GM18858 (cell line): Measurements from ENCODE around the gene HS2ST1.
A peak's percentile ranks its signal among the peaks of the same experiment; 100 is the strongest.

Experiments
- ATAC-seq: cut with Tn5 transposase; IDR thresholded peaks from one replicate; pipeline ENCODE4 v1.9.1; 2021; ENCODE audit not compliant: unreplicated experiment

HS2ST1 gene

DNA sequence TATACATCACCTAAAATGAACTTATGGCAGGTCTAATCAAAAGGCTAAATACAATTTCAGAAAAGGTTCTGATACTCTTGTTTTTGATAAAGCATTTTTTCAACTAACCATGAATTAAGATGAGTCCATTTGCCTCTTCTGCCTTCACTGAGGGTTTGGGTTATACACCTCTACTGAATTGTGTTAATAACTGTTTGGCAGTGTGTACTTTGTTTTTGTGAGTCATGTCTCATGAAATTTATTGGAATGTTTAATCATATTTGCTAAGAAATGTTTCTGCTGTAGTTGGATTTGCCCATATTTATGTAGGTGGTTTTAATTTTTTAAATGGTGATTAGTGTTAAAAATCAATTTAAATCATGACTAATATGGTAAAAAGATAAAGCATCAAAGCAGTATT is 190.5 kb downstream of the HS2ST1 start:
- no peak for ATAC-seq

DNA sequence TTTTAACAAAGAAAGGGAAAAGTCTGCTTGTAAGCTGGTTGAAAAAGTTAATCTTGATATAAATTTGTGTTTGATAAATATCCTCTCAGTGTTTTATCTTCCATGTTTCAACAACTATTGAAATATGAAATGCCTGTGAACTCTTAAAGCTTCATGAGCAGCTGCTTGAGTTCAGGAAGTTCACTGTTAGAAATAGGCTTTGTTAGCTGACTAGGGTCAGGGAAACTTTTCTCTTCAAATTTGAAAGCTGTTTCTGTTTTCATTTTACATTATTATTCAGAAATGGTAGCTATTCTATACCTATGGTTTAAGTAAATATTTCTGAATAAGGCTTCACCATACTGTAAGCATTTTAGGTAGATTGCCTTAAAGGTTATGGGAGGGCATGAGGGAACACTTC is 191.7 kb downstream of the HS2ST1 start:
- no peak for ATAC-seq

GRCh38 chr1:87106867-87107266 is 192.4 kb downstream of the HS2ST1 start:
- ATAC-seq, result no peak

- ATAC-seq, result no peak
These were observed 193.8 kb downstream of the HS2ST1 start for GRCh38 chr1:87108228-87108627.

GRCh38 chr1:87108814-87109411 is 194.5 kb downstream of the HS2ST1 start:
- ATAC-seq, result no peak

- no peak for ATAC-seq
These were observed 197.4 kb downstream of the HS2ST1 start for GRCh38 chr1:87111659-87112371.

DNA sequence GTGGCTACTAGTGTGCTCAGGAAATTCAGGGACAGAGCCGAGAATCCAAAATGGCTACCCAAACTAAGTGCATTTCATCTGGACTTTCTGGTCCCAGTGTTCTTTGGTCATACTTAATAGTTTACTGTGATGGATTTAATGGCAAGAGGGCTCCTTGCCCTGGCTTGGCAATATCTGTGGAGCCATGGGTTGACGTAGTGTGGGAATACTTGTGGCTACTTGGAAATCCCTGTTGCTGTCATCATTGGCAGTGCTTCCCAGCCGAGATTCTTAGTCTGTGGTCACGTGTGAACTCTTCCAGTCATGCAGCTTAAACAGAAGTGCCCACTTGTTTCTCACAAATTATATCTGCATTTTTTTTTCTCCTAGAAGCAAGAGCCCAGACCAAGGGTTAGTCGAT is 198.9 kb downstream of the HS2ST1 start:
- no peak for ATAC-seq

- ATAC-seq, result no peak
These were observed 201.0 kb downstream of the HS2ST1 start for GRCh38 chr1:87115317-87115890.

DNA sequence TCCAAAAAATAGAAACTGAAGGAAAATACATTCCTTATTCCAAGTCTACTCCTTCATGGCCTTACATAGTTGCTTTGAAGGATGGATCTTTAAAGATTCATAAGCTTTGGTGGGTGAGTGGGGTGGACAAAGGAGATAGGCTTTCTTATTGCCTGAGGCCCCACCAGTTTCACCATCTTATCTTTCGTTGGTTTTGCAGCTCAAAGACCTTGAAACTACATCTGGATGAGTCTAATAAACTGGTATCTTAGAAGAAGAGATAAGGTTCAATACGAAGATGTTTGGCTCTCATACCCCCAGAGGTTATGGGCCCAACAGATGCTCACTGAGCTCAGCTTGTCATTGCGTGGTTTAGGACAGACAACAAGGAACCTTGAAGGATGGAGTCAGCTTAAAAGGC is 201.5 kb downstream of the HS2ST1 start:
- no peak for ATAC-seq

DNA sequence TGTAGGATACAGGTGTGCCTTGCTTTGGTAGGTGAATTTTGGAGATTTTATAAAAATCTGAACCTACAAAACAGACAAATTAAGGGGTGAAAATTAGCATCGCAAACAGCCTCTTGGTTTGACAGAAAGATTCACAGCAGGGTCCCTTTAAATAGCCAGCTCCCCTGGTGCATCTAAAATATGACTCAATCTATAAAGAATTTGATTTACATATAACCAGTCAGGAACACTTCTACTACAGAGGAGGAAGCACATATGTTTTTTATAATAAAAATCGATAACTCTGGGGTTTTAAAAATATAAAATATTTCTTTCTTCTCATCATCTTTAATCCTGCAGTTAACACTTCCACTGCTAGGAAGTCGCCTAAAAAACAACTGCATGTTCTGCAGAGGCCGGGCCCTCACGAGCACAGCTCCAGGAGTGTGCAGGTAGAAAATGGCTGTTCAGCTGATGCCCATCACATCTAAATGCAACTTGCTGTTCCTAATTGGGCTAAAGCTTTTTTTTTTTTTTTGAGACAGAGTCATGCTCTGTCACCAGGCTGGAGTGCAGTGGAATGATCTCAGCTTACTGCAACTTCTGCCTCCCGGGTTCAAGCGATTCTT is 203.4 kb downstream of the HS2ST1 start:
- no peak for ATAC-seq

GRCh38 chr1:87119541-87120140 is 205.2 kb downstream of the HS2ST1 start:
- ATAC-seq, result no peak

DNA sequence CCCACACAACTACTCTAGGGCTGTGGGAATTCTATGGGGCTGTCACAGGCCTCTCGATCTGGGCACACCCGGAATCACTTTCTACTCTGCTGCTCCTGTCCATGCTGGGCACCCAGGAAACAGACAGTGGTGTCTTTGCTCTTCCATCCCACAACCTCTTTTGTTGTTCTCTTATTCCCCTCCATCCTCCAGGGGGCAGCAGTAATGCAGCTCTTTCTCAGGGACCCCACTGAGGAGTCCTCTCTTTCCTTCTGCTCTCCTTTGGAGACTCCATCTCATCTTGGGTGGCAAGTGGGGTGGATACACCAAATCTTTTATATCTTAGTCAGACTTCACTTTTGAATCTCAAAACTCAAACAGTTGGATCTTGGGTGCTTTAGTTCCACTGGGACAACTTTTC is 206.3 kb downstream of the HS2ST1 start:
- no peak for ATAC-seq

- no peak for ATAC-seq
These were observed 207.3 kb downstream of the HS2ST1 start for GRCh38 chr1:87121711-87122163.

DNA sequence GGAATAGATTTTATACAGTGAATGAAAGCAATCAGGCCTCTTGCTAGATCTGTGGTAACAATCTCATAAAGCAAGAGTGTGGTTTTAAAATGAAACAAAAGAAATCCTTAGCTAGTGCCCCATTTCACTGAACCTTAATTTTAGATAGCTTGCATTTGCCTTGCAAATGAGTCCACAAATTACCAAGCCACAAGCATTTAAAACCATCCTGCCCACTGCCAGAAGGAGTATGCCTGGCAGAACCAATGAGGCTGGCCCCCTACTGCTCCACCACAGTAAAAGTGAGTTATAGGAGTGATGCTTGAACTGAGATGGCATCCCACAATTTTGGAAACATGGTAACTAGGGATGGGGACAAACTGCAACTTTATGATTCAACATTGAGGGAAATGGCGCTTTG is 207.8 kb downstream of the HS2ST1 start:
- no peak for ATAC-seq

DNA sequence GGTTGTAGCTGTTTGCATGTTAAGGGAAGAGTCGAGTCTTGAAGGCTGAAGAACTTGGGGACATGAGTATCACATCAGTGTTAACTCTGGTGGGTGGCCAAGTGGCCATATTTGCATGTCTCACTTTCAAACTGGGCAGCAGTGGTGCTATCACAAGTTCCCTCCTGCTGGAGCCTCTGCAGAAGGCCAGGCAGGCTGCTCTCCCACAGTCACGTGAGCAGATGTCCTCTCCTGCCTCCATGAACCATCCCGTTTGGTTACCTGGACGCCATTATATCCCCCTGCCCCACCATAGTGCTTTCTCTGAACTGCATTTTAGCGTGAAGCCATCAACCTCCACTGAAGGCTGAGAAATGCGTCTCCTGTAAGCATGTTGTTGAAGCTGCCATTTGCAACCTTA is 209.2 kb downstream of the HS2ST1 start:
- no peak for ATAC-seq

DNA sequence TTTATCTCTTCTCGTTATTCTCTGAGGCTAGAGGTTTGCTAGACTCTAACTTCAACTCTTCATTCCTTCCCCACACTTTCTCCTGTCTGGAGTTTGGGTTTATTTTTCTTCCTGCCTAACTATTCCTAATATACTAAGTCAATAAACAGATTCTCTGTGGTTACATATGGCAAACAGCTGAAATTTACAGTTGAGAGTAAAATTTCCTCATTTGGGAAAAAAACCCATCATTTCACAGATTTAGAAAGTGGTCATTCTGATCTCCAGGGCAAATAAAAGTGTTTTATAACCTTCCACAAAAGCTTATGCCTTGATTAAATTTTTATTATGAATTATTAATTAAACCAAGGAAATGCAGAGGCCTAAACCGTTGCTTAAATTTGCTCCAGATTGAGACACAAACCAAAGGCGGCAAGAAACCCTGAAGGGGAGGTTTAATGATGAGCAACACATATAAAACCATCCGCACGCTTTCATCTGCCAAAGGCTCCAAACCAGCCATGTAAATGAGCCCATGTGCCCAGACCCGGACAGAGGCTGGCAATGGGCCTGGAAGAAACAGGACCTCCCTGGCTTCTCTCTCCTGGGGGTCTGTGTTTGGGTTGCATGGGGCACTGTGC is 212.6 kb downstream of the HS2ST1 start:
- ATAC-seq, result no peak

- no peak for ATAC-seq
These were observed 213.1 kb downstream of the HS2ST1 start for GRCh38 chr1:87127581-87127980.

DNA sequence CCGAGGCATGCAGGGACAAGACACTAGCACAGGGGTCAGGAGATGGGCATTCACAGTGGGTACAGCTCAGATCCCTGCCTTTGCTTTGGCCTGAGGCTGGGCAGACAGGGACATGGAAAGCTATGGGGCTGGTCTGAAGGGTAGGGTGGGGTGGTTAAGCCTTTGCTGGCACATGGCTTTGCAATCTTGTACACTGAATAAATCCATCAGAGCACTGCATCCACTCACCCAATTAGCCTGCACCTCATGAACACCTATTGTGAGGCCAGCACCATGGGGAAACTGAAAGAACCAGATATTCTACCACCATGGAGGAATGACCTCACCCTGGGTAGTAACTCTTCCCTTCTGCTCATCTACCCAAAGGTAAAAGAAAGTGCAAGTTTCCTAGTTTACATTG is 214.6 kb downstream of the HS2ST1 start:
- ATAC-seq, result no peak

DNA sequence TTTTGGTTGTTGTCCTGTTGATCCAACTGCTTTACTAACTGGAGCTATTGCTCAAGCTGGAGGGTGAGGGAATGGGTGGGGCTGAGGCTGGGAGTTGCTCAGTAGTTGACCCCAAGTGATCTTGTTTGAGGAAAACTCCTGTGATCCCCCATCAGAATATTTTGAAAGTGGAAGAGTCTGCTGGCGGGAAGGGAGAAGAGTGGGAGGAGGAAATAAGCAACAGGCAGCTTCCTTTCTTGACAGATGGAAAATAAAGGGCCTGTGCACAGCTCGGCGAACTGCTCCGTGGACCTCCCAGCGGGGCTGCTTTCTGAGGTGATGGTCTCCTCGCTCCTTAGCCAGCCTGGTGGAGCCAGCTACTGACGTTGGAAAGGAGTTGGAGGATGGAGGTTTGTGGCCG is 215.2 kb downstream of the HS2ST1 start:
- ATAC-seq, result no peak

GRCh38 chr1:87130438-87130837 is 216.0 kb downstream of the HS2ST1 start:
- ATAC-seq, result no peak

DNA sequence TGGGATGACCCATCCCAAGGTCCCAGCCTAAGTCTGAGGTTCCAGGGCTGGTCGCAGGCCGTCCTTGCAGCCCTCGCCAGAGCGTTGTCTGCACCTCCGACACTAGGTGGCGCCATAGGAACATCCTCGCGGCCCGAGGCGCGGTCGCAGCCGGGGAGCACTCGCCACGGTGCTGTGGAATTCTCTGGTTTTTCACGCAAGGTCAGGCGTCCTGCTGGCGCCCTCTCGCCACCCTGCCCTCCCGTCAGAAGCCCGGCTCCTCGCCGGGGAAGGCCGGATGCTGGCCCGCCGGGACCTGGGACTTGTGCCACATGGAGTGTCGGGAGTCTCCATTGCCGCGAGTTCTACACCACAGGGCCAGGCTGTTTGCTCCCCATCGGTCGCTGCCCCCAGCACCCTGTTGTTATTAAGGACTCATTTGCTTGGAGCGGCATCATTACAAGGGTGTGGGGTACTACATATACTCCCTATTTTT is 217.4 kb downstream of the HS2ST1 start:
- peak; percentile 97 for ATAC-seq
